Measurements from ENCODE around the gene MACROD2.

MACROD2 gene

GRCh38 chr20:14745830-14746229 lies 750.5 kb downstream of the MACROD2 start:
- ATAC-seq: no peak
- TF ChIP-seq PPARA (CRISPR knock-in tag; IDR thresholded peaks at IDR 0.05; ENCODE audit: borderline replicate concordance) (no peak), CSRNP3 (CRISPR knock-in tag; IDR thresholded peaks at IDR 0.05) (no peak), ARNTL (CRISPR knock-in tag; IDR thresholded peaks at IDR 0.05; ENCODE audit: borderline replicate concordance, low read depth) (no peak), TSHZ2 (CRISPR knock-in tag; IDR thresholded peaks at IDR 0.05) (no peak), GLIS3 (CRISPR knock-in tag; IDR thresholded peaks at IDR 0.05) (no peak), SNAI2 (CRISPR knock-in tag; IDR thresholded peaks at IDR 0.05) (no peak), TCF4 (CRISPR knock-in tag; IDR thresholded peaks at IDR 0.05; ENCODE audit: borderline replicate concordance) (no peak), ZNF70 (CRISPR knock-in tag; IDR thresholded peaks at IDR 0.05) (no peak), ZNF8 (CRISPR knock-in tag; IDR thresholded peaks at IDR 0.05) (no peak)

GRCh38 chr20:14751191-14751590 lies 755.9 kb downstream of the MACROD2 start:
- TF ChIP-seq RARB (CRISPR knock-in tag; IDR thresholded peaks at IDR 0.05) (no peak), ZFP3 (CRISPR knock-in tag; IDR thresholded peaks at IDR 0.05) (no peak), ZC3H10 (CRISPR knock-in tag; IDR thresholded peaks at IDR 0.05) (no peak), SNAI2 (CRISPR knock-in tag; IDR thresholded peaks at IDR 0.05) (no peak), ESRRG (CRISPR knock-in tag; IDR thresholded peaks at IDR 0.05) (no peak), POU6F1 (CRISPR knock-in tag; IDR thresholded peaks at IDR 0.05; ENCODE audit: borderline replicate concordance, low read depth) (no peak), BACH2 (CRISPR knock-in tag; IDR thresholded peaks at IDR 0.05; ENCODE audit: borderline replicate concordance) (no peak), CSRNP3 (CRISPR knock-in tag; IDR thresholded peaks at IDR 0.05) (no peak), ZNF70 (CRISPR knock-in tag; IDR thresholded peaks at IDR 0.05) (no peak), PATZ1 (CRISPR knock-in tag; IDR thresholded peaks at IDR 0.05; ENCODE audit: borderline replicate concordance) (no peak), TSHZ2 (CRISPR knock-in tag; IDR thresholded peaks at IDR 0.05) (no peak), PPARA (CRISPR knock-in tag; IDR thresholded peaks at IDR 0.05; ENCODE audit: borderline replicate concordance) (no peak), ZNF565 (CRISPR knock-in tag; conservative IDR thresholded peaks at IDR 0.05; ENCODE audit: low read depth) (no peak)

GRCh38 chr20:14757728-14758127 lies 762.4 kb downstream of the MACROD2 start:
- no peak for ATAC-seq

More at GRCh38 chr20:14751191-14751590, 755.9 kb downstream of the MACROD2 start:
- no peak for ATAC-seq

More at GRCh38 chr20:14757728-14758127, 762.4 kb downstream of the MACROD2 start:
- TF ChIP-seq CREB5 (CRISPR knock-in tag; IDR thresholded peaks at IDR 0.05; ENCODE audit: low read depth): no peak
- no peak for TF ChIP-seq CSDC2 (CRISPR knock-in tag; IDR thresholded peaks at IDR 0.05)
